GM18505 (cell line): ENCODE data around the gene TMEM89.

Experiments
- ATAC-seq: cut with Tn5 transposase; IDR thresholded peaks from one replicate; pipeline ENCODE4 v1.9.1; 2021; ENCODE audit not compliant: unreplicated experiment
- POLR2A ChIP-seq: IDR thresholded peaks from 4 replicates; pipeline ENCODE4 v1.6.1; 2011; ENCODE audit warnings: borderline replicate concordance; ENCODE audit not compliant: insufficient read depth, insufficient read length; ENCODE audit errors: extremely low read depth

The TMEM89 gene

DNA sequence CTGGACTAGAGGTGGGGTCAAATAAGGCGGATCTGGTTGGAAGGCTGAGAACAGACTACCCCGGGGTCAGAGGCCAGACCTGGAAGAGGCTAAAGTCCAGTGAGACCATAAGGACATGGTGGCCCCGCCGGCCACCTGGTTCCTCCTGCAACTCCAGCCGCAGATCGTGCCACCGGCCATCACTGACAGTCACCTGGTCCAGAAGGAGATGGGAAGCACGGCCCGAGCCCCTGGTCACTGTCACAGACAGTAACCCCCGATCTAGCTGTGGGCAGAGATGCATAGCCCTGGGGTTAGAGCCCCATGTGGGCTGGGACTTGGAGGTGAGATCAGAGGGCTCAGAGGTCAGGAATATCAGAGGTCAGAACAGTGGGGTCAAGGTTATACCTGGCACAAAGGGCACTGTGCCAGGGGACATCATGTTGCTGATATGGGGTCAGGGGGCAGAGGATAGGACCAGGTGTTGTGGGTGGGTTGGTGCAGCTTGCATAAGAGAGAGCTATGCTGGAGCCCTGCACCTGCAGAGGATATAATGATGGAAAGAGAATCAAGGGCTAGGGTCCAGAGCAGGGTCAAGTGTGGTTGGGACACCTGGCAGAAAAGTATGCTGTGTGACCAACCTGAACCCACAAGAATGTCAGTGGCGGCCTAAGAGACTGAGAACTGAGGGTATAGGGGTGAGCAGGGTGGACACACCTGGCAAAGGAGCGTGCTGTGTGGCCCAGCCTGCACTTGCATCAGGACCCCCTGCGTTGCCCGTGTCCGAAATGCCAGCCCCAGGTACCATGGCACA, 31.6 kb upstream of the TMEM89 start:
- ATAC-seq: no peak
- no peak for TF ChIP-seq POLR2A

DNA sequence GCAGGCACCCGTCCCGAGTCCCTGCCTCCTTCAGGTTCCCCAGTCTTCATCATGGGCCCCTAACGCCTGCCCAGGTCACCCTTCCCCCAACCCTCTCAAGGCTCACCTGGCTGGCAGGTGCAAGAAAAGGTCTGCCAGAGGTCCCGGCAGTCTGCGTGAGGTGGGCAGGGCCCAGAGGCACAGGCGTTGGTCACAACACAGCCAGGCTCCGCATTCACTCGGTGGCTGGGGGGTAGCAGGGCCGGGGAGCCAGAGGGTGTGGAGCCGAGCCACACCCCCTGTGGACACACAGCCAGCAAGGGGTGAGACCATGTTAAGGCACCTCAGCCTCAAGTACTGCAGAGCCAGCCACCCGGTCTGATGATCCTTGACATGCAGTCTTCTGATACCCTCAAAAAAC, 30.2 kb upstream of the TMEM89 start:
- TF ChIP-seq POLR2A: no peak
- no peak for ATAC-seq

GRCh38 chr3:48650723-48651122, 29.2 kb upstream of the TMEM89 start:
- TF ChIP-seq POLR2A: no peak
- ATAC-seq: no peak

GRCh38 chr3:48648188-48648850, 26.8 kb upstream of the TMEM89 start:
- ATAC-seq: no peak
- no peak for TF ChIP-seq POLR2A

DNA sequence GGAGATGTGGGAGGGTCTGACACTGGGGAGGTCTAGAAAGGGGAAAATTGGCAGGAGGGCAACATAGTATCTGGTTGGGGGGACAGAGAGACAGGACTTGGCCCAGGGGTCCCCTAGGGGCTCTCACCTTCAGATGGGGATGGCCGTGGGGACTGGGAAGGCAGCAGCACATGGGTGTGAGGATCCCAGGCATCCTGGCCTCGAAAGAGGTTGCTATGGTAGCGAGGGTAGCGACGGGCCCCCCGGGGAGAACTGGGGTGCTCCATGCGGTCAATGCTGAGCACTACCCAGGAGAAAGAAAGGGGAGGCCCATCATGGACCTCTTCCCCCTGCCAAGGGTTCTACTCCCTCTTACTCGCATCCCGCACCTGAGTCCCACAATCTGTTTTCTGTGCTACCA, 26.1 kb upstream of the TMEM89 start:
- ATAC-seq: no peak
- no peak for TF ChIP-seq POLR2A

- no peak for ATAC-seq
- no peak for TF ChIP-seq POLR2A
Observed at GRCh38 chr3:48644898-48645760, 23.6 kb upstream of the TMEM89 start.

GRCh38 chr3:48642605-48643004, 21.0 kb upstream of the TMEM89 start:
- no peak for ATAC-seq
- TF ChIP-seq POLR2A: no peak

- TF ChIP-seq POLR2A: no peak
- no peak for ATAC-seq
Observed at GRCh38 chr3:48641396-48641795, 19.8 kb upstream of the TMEM89 start.

DNA sequence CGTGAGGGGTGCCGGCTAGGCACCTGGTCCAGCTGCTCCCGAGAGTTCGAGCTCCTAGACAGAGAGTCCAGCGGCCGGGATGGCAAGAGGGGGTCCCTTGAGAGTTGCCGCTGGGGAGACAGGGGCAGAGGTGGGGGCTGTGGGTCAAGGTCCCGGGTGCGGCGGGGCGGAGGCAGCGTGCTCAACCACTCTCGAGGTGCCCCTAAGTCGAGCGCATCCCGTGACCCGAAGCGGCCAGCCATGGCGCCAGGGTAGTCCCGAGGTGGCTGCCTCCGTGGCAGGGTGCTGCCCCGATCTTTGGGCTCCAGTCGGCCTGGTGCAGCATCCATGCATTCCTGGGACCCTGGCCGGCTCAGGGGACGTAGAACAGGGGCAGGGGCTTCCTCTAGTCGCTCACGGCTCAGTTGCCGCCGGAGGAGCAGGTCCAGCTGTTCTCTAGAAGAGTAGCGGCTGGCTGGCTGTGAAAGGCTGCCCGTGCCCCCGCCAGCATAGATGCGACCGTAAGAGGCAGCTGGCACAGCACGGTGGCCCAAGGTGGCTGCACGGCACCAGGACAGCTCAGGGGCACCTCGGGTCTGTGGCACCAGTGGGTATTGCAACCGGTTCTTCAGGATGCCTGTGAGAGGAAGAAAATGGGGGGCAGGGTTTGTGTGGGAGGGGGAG, 18.5 kb upstream of the TMEM89 start:
- ATAC-seq: no peak

DNA sequence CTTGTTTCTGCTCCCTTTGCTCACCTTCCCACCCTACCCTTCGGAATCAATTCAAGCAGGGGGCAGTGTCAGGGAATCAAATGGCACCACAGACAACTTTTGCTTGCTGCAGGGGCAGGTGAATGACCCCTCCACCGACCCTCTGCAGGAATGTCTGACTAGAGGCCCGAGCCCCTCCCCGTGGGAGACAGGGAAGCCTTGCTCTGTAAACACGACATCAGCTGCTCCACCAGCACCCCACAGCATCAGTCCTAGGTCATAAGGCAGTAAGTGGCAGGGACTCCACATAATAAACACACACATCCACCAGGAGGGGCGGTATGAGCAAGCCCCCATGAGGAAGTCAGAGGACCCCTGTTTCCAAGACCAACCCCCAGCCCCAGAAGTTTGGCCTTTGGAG, 15.7 kb upstream of the TMEM89 start:
- TF ChIP-seq POLR2A: no peak
- no peak for ATAC-seq

More for the DNA sequence above, 18.5 kb upstream of the TMEM89 start:
- no peak for TF ChIP-seq POLR2A

GRCh38 chr3:48636149-48636655, 14.6 kb upstream of the TMEM89 start:
- no peak for TF ChIP-seq POLR2A
- ATAC-seq: no peak

- ATAC-seq: peak; percentile 87
- TF ChIP-seq POLR2A: peak; percentile 74
Observed at GRCh38 chr3:48635222-48636021, 13.9 kb upstream of the TMEM89 start, which contains the start of gene SLC26A6. Gene SLC26A6, minus strand, starts transcription at chr3:48635461. Its CDS starts 68 bp downstream, at chr3:48635393.
